ENCODE data around the gene SIAH3. TPM values are rescaled to one million over a fixed set of nuclear protein-coding genes. Genes with fewer than 3 reads are reported as not detected.

The SIAH3 gene
- total RNA-seq, 2 experiments from 2014 or later = not detected

- Histone ChIP-seq H3K36me3 (ENCODE audit: insufficient read depth, low read length) (no peaks in the 10 kb centered on the region), H3K79me2 (ENCODE audit: insufficient read depth, low read depth, low read length) (no peaks in the 10 kb centered on the region), H2AFZ (ENCODE audit: low read length) (no peak overlapping the region), H3K4me3 (ENCODE audit: low read depth, low read length, poor library complexity, severe bottlenecking) (no peak overlapping the region), H3K4me2 (ENCODE audit: low read length) (no peak overlapping the region), H3K27ac (ENCODE audit: low read depth, low read length, poor library complexity, severe bottlenecking) (no peak overlapping the region), H4K20me1 (ENCODE audit: insufficient read depth, low read length) (no peaks in the 10 kb centered on the region), H3K9me3 (ENCODE audit: low read length) (no peaks in the 10 kb centered on the region), H3K9me2 (ENCODE audit: insufficient read depth, low read length) (no peaks in the 10 kb centered on the region), H3K4me1 (ENCODE audit: insufficient read depth, low read length, poor library complexity, severe bottlenecking) (no peaks in the 10 kb centered on the region)
- intact Hi-C loops (cut with micrococcal nuclease; ENCODE audit: unreplicated experiment) = no loop called here
- no peak for DNase-seq (ENCODE audit: low spot score)
- BruUV-seq (replicated peaks) = no TSS peak
- ChIA-PET CTCF (ENCODE audit: unreplicated experiment) (no interaction called here), POLR2A (no interaction called here)
- TF ChIP-seq CTCF (conservative IDR thresholded peaks at IDR 0.05; ENCODE audit: low read length) (no peak), EZH2phosphoT487 (IDR thresholded peaks at IDR 0.05; ENCODE audit: borderline replicate concordance, low read depth, low read length) (no peak)
Measured at GRCh38 chr13:45742985-45743384, 108.6 kb downstream of the SIAH3 start.

- no peaks in the 10 kb centered on the region for H3K79me2 ChIP-seq (ENCODE audit: insufficient read depth, low read depth, low read length)
- no peaks in the 10 kb centered on the region for H4K20me1 ChIP-seq (ENCODE audit: insufficient read depth, low read length)
- H3K36me3 ChIP-seq (ENCODE audit: insufficient read depth, low read length) = no peaks in the 10 kb centered on the region
- BruUV-seq (replicated peaks) = no TSS peak
- H3K27ac ChIP-seq (ENCODE audit: low read depth, low read length, poor library complexity, severe bottlenecking) = no peak overlapping the region
- CTCF ChIA-PET (ENCODE audit: unreplicated experiment) = no interaction called here
- DNase-seq (ENCODE audit: low spot score) = peak; percentile 15
- H2AFZ ChIP-seq (ENCODE audit: low read length) = no peak overlapping the region
- no peaks in the 10 kb centered on the region for H3K9me3 ChIP-seq (ENCODE audit: low read length)
- no peaks in the 10 kb centered on the region for H3K9me2 ChIP-seq (ENCODE audit: insufficient read depth, low read length)
- no peak overlapping the region for H3K4me3 ChIP-seq (ENCODE audit: low read depth, low read length, poor library complexity, severe bottlenecking)
- no peak overlapping the region for H3K4me2 ChIP-seq (ENCODE audit: low read length)
- TF ChIP-seq CTCF (conservative IDR thresholded peaks at IDR 0.05; ENCODE audit: low read length) (peak; percentile 65), EZH2phosphoT487 (IDR thresholded peaks at IDR 0.05; ENCODE audit: borderline replicate concordance, low read depth, low read length) (no peak)
- intact Hi-C loops (cut with micrococcal nuclease; ENCODE audit: unreplicated experiment) = no loop called here
- POLR2A ChIA-PET = no interaction called here
- no peaks in the 10 kb centered on the region for H3K4me1 ChIP-seq (ENCODE audit: insufficient read depth, low read length, poor library complexity, severe bottlenecking)
Measured at GRCh38 chr13:45737571-45738017, 114.0 kb downstream of the SIAH3 start.

- Histone ChIP-seq H2AFZ (ENCODE audit: low read length) (no peak overlapping the region), H3K9me2 (ENCODE audit: insufficient read depth, low read length) (no peaks in the 10 kb centered on the region), H3K4me2 (ENCODE audit: low read length) (no peak overlapping the region), H3K4me3 (ENCODE audit: low read depth, low read length, poor library complexity, severe bottlenecking) (no peak overlapping the region), H3K27ac (ENCODE audit: low read depth, low read length, poor library complexity, severe bottlenecking) (no peak overlapping the region), H3K9me3 (ENCODE audit: low read length) (no peaks in the 10 kb centered on the region), H4K20me1 (ENCODE audit: insufficient read depth, low read length) (no peaks in the 10 kb centered on the region), H3K79me2 (ENCODE audit: insufficient read depth, low read depth, low read length) (no peaks in the 10 kb centered on the region), H3K4me1 (ENCODE audit: insufficient read depth, low read length, poor library complexity, severe bottlenecking) (no peaks in the 10 kb centered on the region), H3K36me3 (ENCODE audit: insufficient read depth, low read length) (no peaks in the 10 kb centered on the region)
- CTCF ChIA-PET (ENCODE audit: unreplicated experiment) = no interaction called here
- intact Hi-C loops (cut with micrococcal nuclease; ENCODE audit: unreplicated experiment) = no loop called here
- BruUV-seq (replicated peaks) = no TSS peak
- DNase-seq (ENCODE audit: low spot score) = no peak
- POLR2A ChIA-PET = interaction anchor here (1.1 kb wide), 1 partner anchor 12 kb away, joined by 3 read pairs; no protein-coding TSS in a partner anchor
- no peak for TF ChIP-seq EZH2phosphoT487 (IDR thresholded peaks at IDR 0.05; ENCODE audit: borderline replicate concordance, low read depth, low read length)
- no peak for TF ChIP-seq CTCF (conservative IDR thresholded peaks at IDR 0.05; ENCODE audit: low read length)
Measured at GRCh38 chr13:45733361-45733760, 118.2 kb downstream of the SIAH3 start.
